Kidney (tissue), 14 donors: ENCODE data around the gene VOPP1. TPM values are rescaled to one million over a fixed set of nuclear protein-coding genes. Genes with fewer than 3 reads are reported as not detected.

Source experiments
- DNase-seq, 5 donors: peaks; one replicate each; pipeline ENCODE4 v3.0.0-alpha.2; 2013 to 2020
- FAIRE-seq: peaks from 2 replicates; lab custom pipeline; 2012; peaks lifted over from hg19 to GRCh38; lab: Jason Lieb, UNC
- H3K27ac ChIP-seq, 2 donors: one replicate each; pipeline ENCODE4 v1.7.0; 2013; ENCODE audit warnings: low read depth in 2 of 2, low read length in 2 of 2, inconsistent platforms in 1 of 2
- H3K27me3 ChIP-seq: one replicate; pipeline ENCODE4 v1.7.1; 2013; ENCODE audit warnings: low read length, inconsistent platforms; ENCODE audit not compliant: control insufficient read depth, insufficient read depth
- H3K36me3 ChIP-seq, 3 donors: one replicate each; pipeline versions ENCODE4 v1.7.0 to v1.7.1; 2013; ENCODE audit warnings: low read length in 3 of 3, control low read depth in 1 of 3, inconsistent platforms in 1 of 3; ENCODE audit not compliant: insufficient read depth in 3 of 3, control insufficient read depth in 2 of 3
- H3K4me1 ChIP-seq, 3 donors: one replicate each; pipeline versions ENCODE4 v1.7.0 to v1.7.1; 2013; ENCODE audit warnings: low read length in 3 of 3, inconsistent platforms in 1 of 3, low read depth in 1 of 3; ENCODE audit not compliant: control insufficient read depth in 2 of 3, insufficient read depth in 2 of 3
- H3K4me3 ChIP-seq, 3 donors: one replicate each; pipeline versions ENCODE4 v1.7.0 to v1.8.1; 2013; ENCODE audit warnings: low read length in 3 of 3, control low read depth in 1 of 3, inconsistent platforms in 1 of 3
- H3K9ac ChIP-seq, 3 donors: one replicate each; pipeline versions ENCODE4 v1.7.0 to v1.7.1; 2013; ENCODE audit warnings: low read length in 3 of 3, control low read depth in 1 of 3, inconsistent platforms in 1 of 3
- H3K9me3 ChIP-seq, 3 donors: one replicate each; pipeline versions ENCODE4 v1.7.0 to v1.7.1; 2013; ENCODE audit warnings: low read length in 3 of 3, control low read depth in 1 of 3, inconsistent platforms in 1 of 3; ENCODE audit not compliant: control insufficient read depth in 2 of 3, insufficient read depth in 1 of 3
- CTCF ChIP-seq: IDR thresholded peaks from 3 replicates; pipeline ENCODE4 v1.5.1; 2012; ENCODE audit warnings: mild to moderate bottlenecking, moderate library complexity, borderline replicate concordance; ENCODE audit not compliant: insufficient read depth; ENCODE audit errors: extremely low read depth
- intact Hi-C: fragments of 100-400 bp; cut with DNase I; formaldehyde crosslinking; loops from one replicate; pipeline ENCODE4 v1.11.1; 2022
- polyA plus RNA-seq: library from polyadenylated mRNA; stranded (reverse); fragments of 350-450 nt; fragmentation: Illumina TruSeq; extraction: RNeasy Lipid Tissue Mini Kit (QIAGEN cat#74804); gene quantifications from one replicate; pipeline ENCODE4 v1.2.3, GENCODE V29; 2014; ENCODE audit warnings: low read depth, low replicate concordance; ENCODE audit not compliant: insufficient read depth
- total RNA-seq: library from RNA; stranded (reverse); fragmentation: NEBNext Ultra II Directional; extraction: Animal tissue kit (Norgen Biotek cat#: 25700); gene quantifications from one replicate; pipeline ENCODE4 v1.2.1, GENCODE V29; 2021
- donor health status: control.
- donor health status: control.
- donor health status: control.
- donor health status: control.
- donor health status: control.
- donor health status: DM: yes; HTN: yes; CAD: no.
- donor health status: Normal renal cell carcinoma (clear cell type).

Gene VOPP1
- total and polyA plus RNA-seq, 2 donors from 2014 or later, result 47.3 to 98.7 TPM

DNA sequence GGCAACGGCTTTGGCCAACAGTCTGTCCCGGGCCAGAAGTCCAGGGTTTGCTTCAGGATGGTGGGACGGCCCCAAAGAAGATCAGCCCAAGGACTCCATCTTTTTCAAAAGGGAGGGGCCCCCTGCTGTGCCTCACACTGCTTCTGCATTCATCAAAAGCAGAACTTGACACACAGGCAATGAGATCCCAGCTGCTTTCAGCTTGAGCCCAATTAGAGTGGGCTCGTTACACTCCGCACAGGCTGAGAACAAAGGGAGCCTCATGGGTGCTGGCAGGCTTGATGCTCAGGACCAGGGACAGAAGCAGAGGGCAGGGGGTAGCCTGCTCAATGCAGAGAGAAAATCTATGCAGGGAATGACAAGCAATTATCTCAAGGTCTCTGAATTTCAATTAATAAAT is 45.5 kb downstream of the VOPP1 start:
- Histone ChIP-seq H3K4me3 (no peak overlapping the region), H3K4me1 (peaks cover 0 to 8% (median 5%) of the 10 kb centered on the region in 3 donors), H3K27me3 (no peaks in the 10 kb centered on the region), H3K9ac (no peak overlapping the region), H3K9me3 (no peaks in the 10 kb centered on the region), H3K27ac (no peak overlapping the region), H3K36me3 (no peaks in the 10 kb centered on the region)
- DNase-seq (peak in 2 of 5 donors; percentile 31 to 58), FAIRE-seq (no peak)
- no peak for TF ChIP-seq CTCF
- intact Hi-C loops, result no loop called here

DNA sequence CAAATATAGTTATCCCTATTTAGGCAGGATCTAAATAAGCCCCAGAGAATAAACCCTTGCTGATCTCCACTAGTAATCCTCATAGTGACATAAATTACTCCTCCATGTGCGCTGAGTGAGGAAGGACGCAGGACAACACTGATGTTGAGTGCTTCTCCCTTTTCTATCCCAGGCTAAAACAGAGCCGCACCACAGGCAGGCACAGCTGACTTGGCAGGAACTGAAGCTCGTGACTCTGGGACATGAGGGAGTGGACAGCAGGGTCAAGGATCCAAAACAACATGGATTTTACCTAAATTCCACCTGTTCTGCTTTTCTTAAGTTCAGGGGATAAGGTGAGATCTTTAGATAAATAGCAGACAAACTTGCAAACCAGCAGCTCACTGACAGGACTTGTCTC is 46.0 kb downstream of the VOPP1 start:
- no peak overlapping the region for H3K9ac ChIP-seq
- TF ChIP-seq CTCF, result no peak
- H3K27ac ChIP-seq, result no peak overlapping the region
- peaks cover 0 to 8% (median 5%) of the 10 kb centered on the region in 3 donors for H3K4me1 ChIP-seq
- no peaks in the 10 kb centered on the region for H3K27me3 ChIP-seq
- FAIRE-seq (no peak), DNase-seq (no peak)
- H3K36me3 ChIP-seq, result no peaks in the 10 kb centered on the region
- H3K4me3 ChIP-seq, result no peak overlapping the region
- intact Hi-C loops, result no loop called here
- no peaks in the 10 kb centered on the region for H3K9me3 ChIP-seq

GRCh38 chr7:55524558-55525310 is 47.6 kb downstream of the VOPP1 start:
- FAIRE-seq (no peak), DNase-seq (peak in 1 of 5 donors; percentile 62)
- peaks cover 0 to 8% (median 5%) of the 10 kb centered on the region in 3 donors for H3K4me1 ChIP-seq
- H3K27ac ChIP-seq, result no peak overlapping the region
- no peaks in the 10 kb centered on the region for H3K9me3 ChIP-seq
- H3K4me3 ChIP-seq, result no peak overlapping the region
- no peaks in the 10 kb centered on the region for H3K27me3 ChIP-seq
- intact Hi-C loops, result no loop called here
- no peak for TF ChIP-seq CTCF
- H3K9ac ChIP-seq, result no peak overlapping the region
- H3K36me3 ChIP-seq, result no peaks in the 10 kb centered on the region

DNA sequence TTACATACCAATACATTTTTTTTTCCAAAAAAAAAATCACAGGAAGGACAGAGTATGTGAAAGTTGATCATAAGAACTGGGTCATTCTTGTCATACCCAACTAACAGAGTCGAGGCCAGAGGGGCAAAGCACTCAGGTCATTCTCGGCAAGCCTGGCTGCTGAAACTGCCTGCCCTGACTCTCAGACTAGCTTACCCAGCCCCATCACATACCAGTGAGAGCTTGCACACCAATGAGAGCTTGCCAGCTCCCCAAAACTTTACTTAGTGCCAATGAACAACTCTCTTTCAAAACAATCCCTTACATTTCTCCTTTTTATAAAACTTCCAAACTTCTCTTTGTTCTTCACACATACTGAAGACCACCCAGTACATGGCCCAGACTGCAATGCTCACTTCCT is 48.9 kb downstream of the VOPP1 start:
- FAIRE-seq, result no peak
- H3K27ac ChIP-seq, result no peak overlapping the region
- peaks cover 0 to 4% (median 0%) of the 10 kb centered on the region in 3 donors for H3K36me3 ChIP-seq
- no peak overlapping the region for H3K4me3 ChIP-seq
- H3K9me3 ChIP-seq, result no peaks in the 10 kb centered on the region
- no peak overlapping the region for H3K9ac ChIP-seq
- H3K27me3 ChIP-seq, result no peaks in the 10 kb centered on the region
- intact Hi-C loops, result no loop called here
- no peak for DNase-seq
- H3K4me1 ChIP-seq, result peaks cover 0 to 8% (median 5%) of the 10 kb centered on the region in 3 donors
- no peak for TF ChIP-seq CTCF
